ENCODE data around the gene PHRF1. TPM values are rescaled to one million over a fixed set of nuclear protein-coding genes. Genes with fewer than 3 reads are reported as not detected.

PHRF1 gene
- total RNA-seq, 2 experiments from 2014 or later: 46.0 to 47.4 TPM

GRCh38 chr11:536841-537621, 39.2 kb upstream of the PHRF1 start, which contains the start of gene LRRC56:
TSS of gene LRRC56 (plus strand) at chr11:537527. CDS start at chr11:540685, 3,158 bp downstream.
- POLR2A ChIA-PET: interaction anchor here (1.9 to 2.5 kb wide), 2 partner anchors 31 to 189 kb away, joined by 9 to 12 read pairs; partner anchors contain the start of gene RNH1
- CTCF ChIA-PET: interaction anchor here (6.8 kb wide), 1 partner anchor 18 kb away, joined by 29 read pairs; no protein-coding TSS in a partner anchor

- ChIA-PET CTCF (interaction anchor here (6.8 kb wide), 1 partner anchor 19 kb away, joined by 29 read pairs; no protein-coding TSS in a partner anchor), POLR2A (interaction anchor here (1.9 to 2.5 kb wide), 2 partner anchors 31 to 188 kb away, joined by 9 to 12 read pairs; partner anchors contain the start of gene RNH1)
Measured at GRCh38 chr11:537622-538430, 38.4 kb upstream of the PHRF1 start.

GRCh38 chr11:538431-539051, 37.7 kb upstream of the PHRF1 start:
- ChIA-PET CTCF (interaction anchor here (0.7 kb wide), 1 partner anchor 176 kb away, joined by 4 read pairs; no protein-coding TSS in a partner anchor), POLR2A (no interaction called here)

GRCh38 chr11:539971-540481, 36.2 kb upstream of the PHRF1 start:
- ChIA-PET CTCF (interaction anchor here (0.5 kb wide), 1 partner anchor 190 kb away, joined by 3 read pairs; no protein-coding TSS in a partner anchor), POLR2A (no interaction called here)

- POLR2A ChIA-PET: no interaction called here
- CTCF ChIA-PET: interaction anchor here (0.5 to 2.2 kb wide), 2 partner anchors 22 to 189 kb away, joined by 3 to 5 read pairs; no protein-coding TSS in a partner anchor
Measured at GRCh38 chr11:540583-541432, 35.5 kb upstream of the PHRF1 start.

- POLR2A ChIA-PET: no interaction called here
- CTCF ChIA-PET: interaction anchor here (2.2 kb wide), 1 partner anchor 22 kb away, joined by 5 read pairs; no protein-coding TSS in a partner anchor
Measured at GRCh38 chr11:541433-541885, 34.8 kb upstream of the PHRF1 start.

GRCh38 chr11:544817-545166, 31.5 kb upstream of the PHRF1 start:
- POLR2A ChIA-PET: no interaction called here
- CTCF ChIA-PET: interaction anchor here (1.5 to 1.6 kb wide), 2 partner anchors 10 to 12 kb away, joined by 3 to 4 read pairs; no protein-coding TSS in a partner anchor

DNA sequence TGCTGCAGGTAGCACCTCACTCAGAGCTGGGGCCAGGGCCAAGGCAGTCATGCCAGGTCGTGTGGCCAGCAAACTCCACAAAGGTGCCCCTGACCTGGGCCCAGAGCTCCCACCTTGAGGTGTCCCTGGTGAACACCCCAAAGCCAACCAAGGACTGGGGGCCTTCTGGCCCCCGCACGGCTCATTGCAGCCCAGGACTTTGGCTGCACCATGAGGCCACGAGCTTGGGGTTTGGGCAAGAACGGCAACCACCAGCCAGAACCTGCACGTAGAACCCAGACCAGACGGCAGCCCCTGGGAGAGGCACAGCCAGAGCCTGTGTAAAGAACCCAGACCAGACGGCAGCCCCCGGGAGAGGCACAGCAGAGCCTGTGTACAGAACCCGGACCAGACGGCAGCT, 31.1 kb upstream of the PHRF1 start:
- CTCF ChIA-PET: interaction anchor here (1.5 to 1.6 kb wide), 2 partner anchors 9 to 11 kb away, joined by 3 to 4 read pairs; no protein-coding TSS in a partner anchor

DNA sequence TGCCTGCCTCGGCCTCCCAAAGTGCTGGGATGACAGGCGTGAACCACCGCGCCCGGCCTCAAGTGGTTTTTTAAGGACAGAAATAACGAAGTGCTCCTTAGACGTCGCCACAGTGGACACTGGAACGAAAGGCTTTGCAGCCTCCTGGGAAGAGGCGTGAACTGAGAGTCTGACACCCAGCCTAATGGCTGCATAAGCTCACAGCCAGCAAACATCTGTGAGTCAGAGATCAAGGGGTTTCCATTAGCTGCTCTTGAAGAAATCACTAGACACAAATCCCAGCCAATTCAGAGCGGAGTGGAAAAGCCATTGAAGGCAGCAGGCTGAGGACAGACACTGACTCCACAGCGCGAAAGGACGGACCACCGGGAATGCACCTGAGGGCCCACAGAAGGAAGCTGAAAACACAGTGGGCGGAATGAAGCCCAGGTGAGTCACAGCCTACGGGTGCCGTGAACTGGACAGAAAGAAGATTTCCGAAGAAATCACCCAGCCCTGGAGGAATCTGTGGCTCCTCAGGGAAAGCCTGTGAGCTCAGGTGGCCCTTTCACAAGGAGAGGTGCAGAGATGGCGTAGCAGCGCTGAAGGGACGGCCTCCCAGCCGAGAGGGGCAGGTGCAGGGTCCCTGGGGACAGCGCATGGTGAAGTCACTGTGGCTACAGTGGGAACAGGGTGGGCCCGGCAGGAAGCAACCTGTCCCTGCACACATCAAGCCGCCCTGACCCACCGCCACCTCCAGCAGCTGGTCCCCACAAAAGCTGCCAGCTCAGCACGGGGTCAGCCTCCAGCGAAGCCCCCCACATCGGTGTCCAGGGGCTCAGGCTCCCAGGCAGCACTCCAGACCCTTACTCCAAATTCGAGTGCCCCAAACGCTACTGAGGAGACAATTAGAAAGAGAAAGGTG, 27.3 kb upstream of the PHRF1 start:
- ChIA-PET POLR2A (interaction anchor here (0.9 kb wide), 1 partner anchor 15 kb away, joined by 3 read pairs; no protein-coding TSS in a partner anchor), CTCF (no interaction called here)

More for the DNA sequence above, 31.1 kb upstream of the PHRF1 start:
- POLR2A ChIA-PET: no interaction called here

DNA sequence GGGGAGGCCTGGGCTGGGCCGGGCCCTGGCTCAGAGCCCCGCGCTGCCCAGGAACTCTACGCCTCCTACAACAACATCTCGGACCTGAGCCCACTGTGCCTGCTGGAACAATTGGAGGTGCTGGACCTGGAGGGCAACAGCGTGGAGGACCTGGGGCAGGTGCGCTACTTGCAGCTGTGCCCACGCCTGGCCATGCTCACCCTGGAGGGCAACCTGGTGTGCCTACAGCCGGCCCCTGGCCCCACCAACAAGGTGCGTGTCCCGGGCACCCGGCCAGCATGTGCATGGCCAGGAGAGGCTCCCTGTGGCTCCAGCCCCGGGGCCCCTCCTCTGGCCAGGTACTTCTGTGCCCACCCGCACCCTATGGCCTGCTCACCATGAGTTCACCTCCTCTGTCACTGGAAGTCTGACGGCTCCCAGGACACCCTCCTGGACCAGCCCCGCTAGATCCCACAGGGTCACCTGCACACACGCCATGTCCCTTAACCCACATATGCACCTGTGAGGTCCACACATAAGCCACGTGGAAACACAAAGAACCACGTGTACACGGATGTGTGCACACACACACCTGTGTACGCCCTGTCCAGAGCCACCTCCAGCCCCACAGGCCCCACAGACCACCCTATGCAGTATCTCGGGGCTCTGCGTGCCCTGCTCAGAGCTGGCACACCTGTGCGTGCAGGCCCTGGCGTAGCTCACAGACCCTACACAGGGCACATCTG, 26.1 kb upstream of the PHRF1 start:
- ChIA-PET POLR2A (interaction anchor here (0.9 kb wide), 1 partner anchor 15 kb away, joined by 3 read pairs; the partner anchor contains the start of gene HRAS), CTCF (interaction anchor here (1.0 kb wide), 1 partner anchor 31 kb away, joined by 3 read pairs; no protein-coding TSS in a partner anchor)

DNA sequence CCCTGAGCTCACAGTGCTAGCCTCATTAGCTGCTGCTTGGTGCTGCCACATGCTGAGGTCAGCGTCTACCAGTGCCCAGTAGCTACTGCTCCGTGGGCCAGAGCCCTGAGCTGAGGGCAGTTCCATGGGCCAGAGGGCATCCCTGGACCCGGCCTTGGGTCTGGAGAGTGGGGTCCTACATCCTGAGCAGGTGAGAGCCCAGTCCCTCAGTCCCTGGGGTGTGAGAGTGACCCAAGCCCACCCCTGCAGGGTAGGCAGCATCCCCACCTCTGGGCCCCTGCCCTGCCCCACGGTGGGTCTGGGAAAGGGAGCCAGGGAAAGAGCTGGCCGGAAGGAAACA, 25.6 kb upstream of the PHRF1 start:
- CTCF ChIA-PET: interaction anchor here (0.6 to 1.0 kb wide), 2 partner anchors 32 to 217 kb away, joined by 3 read pairs; no protein-coding TSS in a partner anchor
- POLR2A ChIA-PET: interaction anchor here (0.9 kb wide), 1 partner anchor 15 kb away, joined by 3 read pairs; the partner anchor contains the start of gene HRAS

- ChIA-PET POLR2A (interaction anchor here (0.9 kb wide), 1 partner anchor 16 kb away, joined by 3 read pairs; the partner anchor contains the start of gene HRAS), CTCF (interaction anchor here (0.6 to 1.0 kb wide), 2 partner anchors 32 to 217 kb away, joined by 3 read pairs; no protein-coding TSS in a partner anchor)
Measured at GRCh38 chr11:551131-551530, 25.1 kb upstream of the PHRF1 start.

- POLR2A ChIA-PET: no interaction called here
Measured at GRCh38 chr11:551596-551995, 24.7 kb upstream of the PHRF1 start.

GRCh38 chr11:553083-553987, 22.9 kb upstream of the PHRF1 start:
- CTCF ChIA-PET: interaction anchor here (2.8 to 6.5 kb wide), 2 partner anchors 35 to 170 kb away, joined by 12 to 59 read pairs; no protein-coding TSS in a partner anchor
- POLR2A ChIA-PET: no interaction called here

More at GRCh38 chr11:551596-551995, 24.7 kb upstream of the PHRF1 start:
- CTCF ChIA-PET: interaction anchor here (1.0 to 6.5 kb wide), 2 partner anchors 32 to 172 kb away, joined by 3 to 59 read pairs; no protein-coding TSS in a partner anchor

DNA sequence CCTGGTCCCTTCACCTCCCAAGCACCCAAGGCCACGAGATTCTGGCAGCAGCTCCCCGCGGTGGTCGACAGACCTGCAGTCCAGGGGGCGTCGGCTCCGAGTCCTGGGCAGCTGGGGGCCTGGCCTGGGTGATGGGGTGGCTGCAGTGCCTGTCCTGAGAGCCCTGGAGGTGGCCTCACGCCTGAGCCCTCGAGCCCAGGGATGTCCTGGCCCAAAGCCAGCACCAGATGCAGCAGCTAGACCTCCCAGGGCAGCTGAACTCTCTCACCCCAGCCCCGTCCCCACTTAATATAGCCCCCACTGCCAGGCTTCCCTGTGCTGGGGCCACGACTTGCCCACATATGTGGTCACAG, 22.3 kb upstream of the PHRF1 start:
- ChIA-PET CTCF (interaction anchor here (0.9 to 6.5 kb wide), 7 partner anchors 9 to 174 kb away, joined by 4 to 59 read pairs (median 5); partner anchors contain the start of gene PHRF1), POLR2A (interaction anchor here (1.4 to 1.5 kb wide), 2 partner anchors 14 to 22 kb away, joined by 4 to 5 read pairs; partner anchors contain the start of gene PHRF1)

Data from activated CD8-positive, alpha-beta memory T cell treated with anti-CD3 and anti-CD28 coated beads for 36 hours (primary cell).